Activated CD8-positive, alpha-beta T cell treated with anti-CD3 and anti-CD28 coated beads for 36 hours (primary cell): ENCODE results near the gene ALG3. TPM values are rescaled to one million over a fixed set of nuclear protein-coding genes. Genes with fewer than 3 reads are reported as not detected.

Experiments used
- ATAC-seq: fragments of 200-7000 bp; cut with Tn5 transposase; one replicate; pipeline ENCODE4 v1.10.0; 2021; ENCODE audit warnings: mild to moderate bottlenecking, moderate library complexity
- CTCF ChIA-PET: fragments of 350-600 bp; sonication (Branson Sonifier 250); formaldehyde crosslinking; loops from one replicate; lab custom pipeline; 2021; ENCODE audit warnings: antibody characterized with exemption; lab: Charles Lee
- POLR2A ChIA-PET: fragments of 350-600 bp; sonication (Branson Sonifier 250); formaldehyde crosslinking; loops from one replicate; lab custom pipeline; 2021; ENCODE audit warnings: antibody characterized with exemption; lab: Charles Lee
- DNase-seq: peaks from one replicate; pipeline ENCODE4 v3.0.0-alpha.2; 2020
- H3K27ac Mint-ChIP-seq: one replicate; pipeline ENCODE4 v1.8.0; 2021; ENCODE audit warnings: mild to moderate bottlenecking, mixed read lengths
- H3K27me3 Mint-ChIP-seq: one replicate; pipeline ENCODE4 v1.8.0; 2021; ENCODE audit warnings: mixed read lengths
- H3K36me3 Mint-ChIP-seq: one replicate; pipeline ENCODE4 v1.8.0; 2021; ENCODE audit warnings: low read depth, mixed read lengths
- H3K4me1 Mint-ChIP-seq: one replicate; pipeline ENCODE4 v1.8.0; 2021; ENCODE audit warnings: low read depth, mixed read lengths
- H3K4me3 Mint-ChIP-seq: one replicate; pipeline ENCODE4 v1.8.0; 2021; ENCODE audit warnings: mild to moderate bottlenecking, moderate library complexity, mixed read lengths
- H3K9me3 Mint-ChIP-seq: one replicate; pipeline ENCODE4 v1.8.0; 2021; ENCODE audit warnings: mixed read lengths
- CTCF ChIP-seq: fragments of 200-600 bp; IDR thresholded peaks from one replicate; pipeline ENCODE4 v1.8.0; 2022; ENCODE audit warnings: antibody characterized with exemption, mild to moderate bottlenecking
- intact Hi-C: fragments of 100-400 bp; cut with micrococcal nuclease; formaldehyde crosslinking; loops from one replicate; pipeline ENCODE4 v1.10.0; 2022
- total RNA-seq, 2 experiments: library from RNA; stranded (reverse); gene quantifications; one replicate each; pipeline ENCODE4 v1.2.3, GENCODE V29; 2021

The ALG3 gene
- total RNA-seq, 2 experiments from 2014 or later: 40.0 to 44.5 TPM

GRCh38 chr3:184257083-184257915 lies 8.5 kb upstream of the ALG3 start:
- Mint-ChIP-seq H3K9me3 (no peaks in the 10 kb centered on the region), H3K4me1 (peaks cover 23% of the 10 kb centered on the region), H3K4me3 (no peak overlapping the region), H3K36me3 (peaks cover 14% of the 10 kb centered on the region), H3K27me3 (peaks cover 17% of the 10 kb centered on the region), H3K27ac (no peak overlapping the region)
- intact Hi-C loops: no loop called here
- ATAC-seq (no peak), DNase-seq (no peak)
- ChIA-PET POLR2A (interaction anchor here (0.6 kb wide), 1 partner anchor 29 kb away, joined by 3 read pairs; no protein-coding TSS in a partner anchor), CTCF (interaction anchor here (0.6 to 3.2 kb wide), 4 partner anchors 27 to 96 kb away, joined by 3 to 18 read pairs (median 4); no protein-coding TSS in a partner anchor)
- no peak for TF ChIP-seq CTCF

- intact Hi-C loops: no loop called here
- H3K4me3 Mint-ChIP-seq: no peak overlapping the region
- POLR2A ChIA-PET: interaction anchor here (1.3 kb wide), 1 partner anchor 19 kb away, joined by 6 read pairs; no protein-coding TSS in a partner anchor
- peak overlapping the region; percentile 66 for H3K27ac Mint-ChIP-seq
- CTCF ChIA-PET: interaction anchor here (1.4 to 3.2 kb wide), 3 partner anchors 15 to 98 kb away, joined by 3 to 18 read pairs (median 4); no protein-coding TSS in a partner anchor
- H3K36me3 Mint-ChIP-seq: peaks cover 14% of the 10 kb centered on the region
- ATAC-seq (peak; percentile 54), DNase-seq (peak; percentile 58)
- no peak for TF ChIP-seq CTCF
- peaks cover 8% of the 10 kb centered on the region for H3K27me3 Mint-ChIP-seq
- H3K9me3 Mint-ChIP-seq: no peaks in the 10 kb centered on the region
- H3K4me1 Mint-ChIP-seq: peaks cover 18% of the 10 kb centered on the region
These were observed 6.7 kb upstream of the ALG3 start for GRCh38 chr3:184255291-184256039.

- POLR2A ChIA-PET: interaction anchor here (0.6 to 1.4 kb wide), 14 partner anchors 9 to 314 kb away, joined by 3 to 6 read pairs (median 4); partner anchors contain the start of gene VWA5B2
- peak; percentile 98 for DNase-seq
- Mint-ChIP-seq H3K9me3 (no peaks in the 10 kb centered on the region), H3K27me3 (no peaks in the 10 kb centered on the region), H3K4me1 (peaks cover 16% of the 10 kb centered on the region), H3K27ac (peak overlapping the region; percentile 97), H3K36me3 (peaks cover 8% of the 10 kb centered on the region), H3K4me3 (peak overlapping the region; percentile 91)
- TF ChIP-seq CTCF: peak; percentile 85
- intact Hi-C loops: no loop called here
- CTCF ChIA-PET: interaction anchor here (0.8 to 4.9 kb wide), 33 partner anchors 9 to 365 kb away, joined by 3 to 67 read pairs (median 4); partner anchors contain the start of genes ABCF3, CAMK2N2, CLCN2 and PARL
- ATAC-seq: peak; percentile 67
These were observed 1.5 kb upstream of the ALG3 start for GRCh38 chr3:184250167-184250828.

- Mint-ChIP-seq H3K27me3 (no peaks in the 10 kb centered on the region), H3K9me3 (no peaks in the 10 kb centered on the region), H3K4me1 (peaks cover 11% of the 10 kb centered on the region), H3K27ac (peak within 1 kb of the TSS; percentile 97), H3K4me3 (peak within 1 kb of the TSS; percentile 91), H3K36me3 (peaks cover 13% of the 10 kb centered on the region)
- ChIA-PET POLR2A (interaction anchor here (0.6 to 1.3 kb wide), 12 partner anchors 10 to 313 kb away, joined by 3 to 6 read pairs (median 4); partner anchors contain the start of gene VWA5B2), CTCF (interaction anchor here (0.6 to 4.9 kb wide), 34 partner anchors 9 to 365 kb away, joined by 3 to 67 read pairs (median 4); partner anchors contain the start of genes ABCF3, CAMK2N2, CLCN2 and PARL)
- intact Hi-C loops: loop anchor here (2.0 to 5.0 kb wide), 2 partner anchors 48 to 115 kb away; partner anchors contain the start of genes EIF2B5 and PSMD2
- TF ChIP-seq CTCF: no peak
- ATAC-seq (peak; percentile 91), DNase-seq (peak; percentile 99)
These were observed 827 bp upstream of the ALG3 start, which contains the start of gene EEF1AKMT4 for GRCh38 chr3:184249412-184250166. Gene EEF1AKMT4, plus strand, starts transcription at chr3:184249672. Its CDS starts 23 bp downstream, at chr3:184249695.
